ENCODE results near the gene PROX1. TPM values are rescaled to one million over a fixed set of nuclear protein-coding genes. Genes with fewer than 3 reads are reported as not detected.

Gene PROX1
- total RNA-seq, 2 donors from 2014 or later = 1.5 to 3.9 TPM

- WGBS, 2 experiments (ENCODE audit: insufficient coverage in 1 of 2, insufficient read length in 1 of 2) = 95 to 100% methylated on average over 2 to 3 of the region's 3 CpGs
- H3K4me3 ChIP-seq (ENCODE audit: low read length) = no peak overlapping the region
- H3K9me3 Mint-ChIP-seq = no peaks in the 10 kb centered on the region
- H3K27me3 ChIP-seq (ENCODE audit: control insufficient read depth, insufficient read depth, low read length, poor library complexity, severe bottlenecking) = no peaks in the 10 kb centered on the region
- H3K27ac ChIP-seq (ENCODE audit: low read depth, low read length) = no peak overlapping the region
- TF ChIP-seq, protein P1, sequence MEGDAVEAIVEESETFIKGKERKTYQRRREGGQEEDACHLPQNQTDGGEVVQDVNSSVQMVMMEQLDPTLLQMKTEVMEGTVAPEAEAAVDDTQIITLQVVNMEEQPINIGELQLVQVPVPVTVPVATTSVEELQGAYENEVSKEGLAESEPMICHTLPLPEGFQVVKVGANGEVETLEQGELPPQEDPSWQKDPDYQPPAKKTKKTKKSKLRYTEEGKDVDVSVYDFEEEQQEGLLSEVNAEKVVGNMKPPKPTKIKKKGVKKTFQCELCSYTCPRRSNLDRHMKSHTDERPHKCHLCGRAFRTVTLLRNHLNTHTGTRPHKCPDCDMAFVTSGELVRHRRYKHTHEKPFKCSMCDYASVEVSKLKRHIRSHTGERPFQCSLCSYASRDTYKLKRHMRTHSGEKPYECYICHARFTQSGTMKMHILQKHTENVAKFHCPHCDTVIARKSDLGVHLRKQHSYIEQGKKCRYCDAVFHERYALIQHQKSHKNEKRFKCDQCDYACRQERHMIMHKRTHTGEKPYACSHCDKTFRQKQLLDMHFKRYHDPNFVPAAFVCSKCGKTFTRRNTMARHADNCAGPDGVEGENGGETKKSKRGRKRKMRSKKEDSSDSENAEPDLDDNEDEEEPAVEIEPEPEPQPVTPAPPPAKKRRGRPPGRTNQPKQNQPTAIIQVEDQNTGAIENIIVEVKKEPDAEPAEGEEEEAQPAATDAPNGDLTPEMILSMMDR (conservative IDR thresholded peaks at IDR 0.05) = no peak
- no peaks in the 10 kb centered on the region for H3K9me3 ChIP-seq (ENCODE audit: control insufficient read depth, low read length)
- peaks cover 3% of the 10 kb centered on the region for H3K4me1 Mint-ChIP-seq
- no peak for DNase-seq
- no peaks in the 10 kb centered on the region for H3K36me3 ChIP-seq (ENCODE audit: control insufficient read depth, insufficient read depth, low read length)
- H3K9ac ChIP-seq (ENCODE audit: extremely low read depth, low read length, poor library complexity, severe bottlenecking) = no peak overlapping the region
- H3K4me1 ChIP-seq (ENCODE audit: control insufficient read depth, insufficient read depth, low read length) = no peaks in the 10 kb centered on the region
- no peak overlapping the region for H3K27ac Mint-ChIP-seq
- no peaks in the 10 kb centered on the region for H3K27me3 Mint-ChIP-seq (ENCODE audit: insufficient read depth)
- H3K4me3 Mint-ChIP-seq = no peak overlapping the region
- H3K36me3 Mint-ChIP-seq (ENCODE audit: low read depth) = no peaks in the 10 kb centered on the region
Observed at GRCh38 chr1:214005708-214006107, 17.9 kb downstream of the PROX1 start.

DNA sequence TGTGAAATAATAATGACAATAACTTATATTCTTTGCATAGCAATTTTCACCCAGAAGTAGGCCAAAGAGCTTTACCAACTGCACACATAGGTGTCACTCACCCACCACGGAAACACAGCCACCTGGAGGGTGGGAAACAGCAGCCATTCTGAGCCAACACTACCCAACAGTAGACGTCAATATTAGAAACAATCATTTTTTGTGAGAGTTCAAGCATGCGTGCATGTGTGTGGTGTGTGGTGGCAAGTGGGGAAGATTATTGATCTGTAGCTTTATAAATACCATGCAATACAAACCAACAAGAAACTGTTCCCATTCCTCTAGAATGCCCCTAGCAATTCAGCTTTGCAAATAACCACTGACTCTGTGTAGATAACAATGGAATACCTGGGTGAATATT, 19.1 kb downstream of the PROX1 start:
- no peak overlapping the region for H3K9ac ChIP-seq (ENCODE audit: extremely low read depth, low read length, poor library complexity, severe bottlenecking)
- Mint-ChIP-seq H3K9me3 (no peaks in the 10 kb centered on the region), H3K27me3 (ENCODE audit: insufficient read depth) (no peaks in the 10 kb centered on the region), H3K4me3 (no peak overlapping the region), H3K27ac (no peak overlapping the region), H3K4me1 (peaks cover 3% of the 10 kb centered on the region), H3K36me3 (ENCODE audit: low read depth) (no peaks in the 10 kb centered on the region)
- no peak for DNase-seq
- H3K27me3 ChIP-seq (ENCODE audit: control insufficient read depth, insufficient read depth, low read length, poor library complexity, severe bottlenecking) = no peaks in the 10 kb centered on the region
- WGBS, 2 experiments (ENCODE audit: insufficient coverage in 1 of 2, insufficient read length in 1 of 2) = 96 to 100% methylated on average over 1 to 2 of the region's 3 CpGs
- TF ChIP-seq, protein P1 (conservative IDR thresholded peaks at IDR 0.05) = no peak
- H3K27ac ChIP-seq (ENCODE audit: low read depth, low read length) = no peak overlapping the region
- no peaks in the 10 kb centered on the region for H3K9me3 ChIP-seq (ENCODE audit: control insufficient read depth, low read length)
- H3K36me3 ChIP-seq (ENCODE audit: control insufficient read depth, insufficient read depth, low read length) = no peaks in the 10 kb centered on the region
- no peaks in the 10 kb centered on the region for H3K4me1 ChIP-seq (ENCODE audit: control insufficient read depth, insufficient read depth, low read length)
- H3K4me3 ChIP-seq (ENCODE audit: low read length) = no peak overlapping the region

DNA sequence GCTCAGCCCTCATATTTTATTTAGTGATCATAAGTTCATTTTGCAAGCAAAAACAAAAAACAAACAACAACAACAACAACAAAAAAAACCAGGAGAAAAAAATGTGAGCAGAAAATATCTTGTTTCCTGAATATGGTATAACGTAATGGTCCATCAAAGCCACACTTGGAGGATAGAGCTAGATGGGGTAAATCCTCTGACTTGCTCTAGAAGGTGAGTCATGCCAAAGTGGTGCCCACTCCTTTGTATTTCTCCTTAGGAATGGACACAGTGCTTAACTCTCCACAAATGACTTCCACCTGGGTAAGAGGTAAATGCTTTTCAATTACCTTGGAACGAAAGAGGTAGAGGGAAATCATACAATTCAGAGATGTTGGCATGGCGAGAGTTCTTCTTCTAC, 20.6 kb downstream of the PROX1 start:
- H3K27ac Mint-ChIP-seq = no peak overlapping the region
- no peak for DNase-seq

More for the DNA sequence above, 20.6 kb downstream of the PROX1 start:
- H3K27me3 ChIP-seq (ENCODE audit: control insufficient read depth, insufficient read depth, low read length, poor library complexity, severe bottlenecking) = no peaks in the 10 kb centered on the region
- Mint-ChIP-seq H3K27me3 (ENCODE audit: insufficient read depth) (no peaks in the 10 kb centered on the region), H3K4me1 (no peaks in the 10 kb centered on the region), H3K4me3 (no peak overlapping the region), H3K9me3 (no peaks in the 10 kb centered on the region), H3K36me3 (ENCODE audit: low read depth) (no peaks in the 10 kb centered on the region)
- H3K36me3 ChIP-seq (ENCODE audit: control insufficient read depth, insufficient read depth, low read length) = no peaks in the 10 kb centered on the region
- no peaks in the 10 kb centered on the region for H3K4me1 ChIP-seq (ENCODE audit: control insufficient read depth, insufficient read depth, low read length)
- H3K27ac ChIP-seq (ENCODE audit: low read depth, low read length) = no peak overlapping the region
- TF ChIP-seq, protein P1 (conservative IDR thresholded peaks at IDR 0.05) = no peak
- no peak overlapping the region for H3K4me3 ChIP-seq (ENCODE audit: low read length)
- 91 to 100% methylated on average over 1 to 3 of the region's 3 CpGs for WGBS, 2 experiments (ENCODE audit: insufficient coverage in 1 of 2, insufficient read length in 1 of 2)
- H3K9ac ChIP-seq (ENCODE audit: extremely low read depth, low read length, poor library complexity, severe bottlenecking) = no peak overlapping the region
- H3K9me3 ChIP-seq (ENCODE audit: control insufficient read depth, low read length) = no peaks in the 10 kb centered on the region

Measured in endodermal cell (in vitro differentiated cells).